Upper lobe of left lung (tissue), 6 donors: ENCODE measurements around the gene CDC25B. TPM values are rescaled to one million over a fixed set of nuclear protein-coding genes. Genes with fewer than 3 reads are reported as not detected.
A peak's percentile ranks its signal among the peaks of the same experiment; 100 is the strongest.

Experiments
- ATAC-seq, 2 donors: fragments of 200-7000 bp; cut with Tn5 transposase; one replicate each; pipeline ENCODE4 v1.9.1; 2022; ENCODE audit warnings: mild to moderate bottlenecking in 2 of 2, moderate library complexity in 2 of 2; ENCODE audit not compliant: low FRiP score in 2 of 2
- DNase-seq, 2 donors: peaks; one replicate each; pipeline ENCODE4 v3.0.0-alpha.2; 2019 to 2020
- H3K27ac ChIP-seq, 4 donors: fragments of 200-600 bp; sonication (generic); one replicate each; pipeline ENCODE4 v1.5.1; 2016 to 2019
- H3K27me3 ChIP-seq, 4 donors: fragments of 200-600 bp; sonication (generic); one replicate each; pipeline ENCODE4 v1.5.1; 2017 to 2019
- H3K36me3 ChIP-seq, 4 donors: fragments of 200-600 bp; sonication (generic); one replicate each; pipeline ENCODE4 v1.5.1; 2016 to 2019
- H3K4me1 ChIP-seq, 4 donors: fragments of 200-600 bp; sonication (generic); one replicate each; pipeline ENCODE4 v1.5.1; 2018 to 2019
- H3K4me3 ChIP-seq, 4 donors: fragments of 200-600 bp; sonication (generic); one replicate each; pipeline ENCODE4 v1.5.1; 2017 to 2019; ENCODE audit warnings: mild to moderate bottlenecking in 2 of 4, moderate library complexity in 1 of 4
- H3K9me3 ChIP-seq, 4 donors: fragments of 200-600 bp; sonication (generic); one replicate each; pipeline ENCODE4 v1.5.1; 2018 to 2019
- CTCF ChIP-seq, 6 experiments: fragments of 450-650 bp in 4 of 6; fragments of 200-600 bp in 2 of 6; sonication (generic) in 2 of 6; IDR thresholded peaks; one replicate each; pipeline ENCODE4 v1.5.1; 2016 to 2019; ENCODE audit warnings: antibody characterized with exemption in 6 of 6
- EP300 ChIP-seq, 4 donors: sonication (generic); formaldehyde crosslinking; IDR thresholded peaks; one replicate each; pipeline ENCODE4 v1.5.1; 2017; ENCODE audit warnings: antibody characterized with exemption in 4 of 4, control low read depth in 2 of 4
- POLR2A ChIP-seq, 4 donors: fragments of 450-650 bp; IDR thresholded peaks; one replicate each; pipeline ENCODE4 v1.5.1; 2016 to 2017; ENCODE audit warnings: antibody characterized with exemption in 4 of 4, mild to moderate bottlenecking in 2 of 4
- POLR2AphosphoS5 ChIP-seq, 2 donors: sonication (generic); formaldehyde crosslinking; IDR thresholded peaks; one replicate each; pipeline ENCODE4 v1.5.1; 2017; ENCODE audit warnings: antibody characterized with exemption in 2 of 2
- WGBS, 2 donors: methylation state at CpG; one replicate each; pipeline ENCODE4 v1.1.5; 2017 to 2018; 5-methylcytosine and 5-hydroxymethylcytosine counted together
- total RNA-seq, 6 donors: library from RNA; depleted of rRNA in 4 of 6; stranded (reverse); fragments of >200 nt in 4 of 6; gene quantifications; one replicate each; pipeline versions ENCODE4 v1.1.0 to v1.2.1, GENCODE V29; 2016 to 2021
- donor health status: DM: no; HTN: no; CAD: no; lungs with moderate emphysema.
- donor health status: DM: no; HTN: yes; CAD: no; lungs with severe emphysema.

CDC25B gene
- total RNA-seq, 6 donors from 2014 or later = 45.5 to 151 (median 99.1) TPM

GRCh38 chr20:3808544-3808943 is 12.4 kb downstream of the CDC25B start:
- DNase-seq (no peak), ATAC-seq (no peak)
- peaks cover 0 to 26% (median 25%) of the 10 kb centered on the region in 4 donors for H3K36me3 ChIP-seq
- 81 to 86% methylated on average over 3 of the region's 3 CpGs for WGBS, 2 donors
- H3K27me3 ChIP-seq = no peaks in the 10 kb centered on the region
- H3K4me3 ChIP-seq = peak overlapping the region in 3 of 4 donors; percentile 19 to 42 (median 26)
- no peaks in the 10 kb centered on the region for H3K9me3 ChIP-seq
- TF ChIP-seq POLR2AphosphoS5 (IDR thresholded peaks at IDR 0.05) (no peak), POLR2A (IDR thresholded peaks at IDR 0.05) (no peak), CTCF (IDR thresholded peaks at IDR 0.05) (no peak), EP300 (IDR thresholded peaks at IDR 0.05) (no peak)
- peak overlapping the region; percentile 91 to 98 (median 96) for H3K27ac ChIP-seq
- peaks cover 73 to 86% (median 80%) of the 10 kb centered on the region in 4 donors for H3K4me1 ChIP-seq

- 5 to 7% methylated on average over 16 to 18 of the region's 20 CpGs for WGBS, 2 donors
- no peaks in the 10 kb centered on the region for H3K27me3 ChIP-seq
- ATAC-seq (peak; percentile 94 to 96), DNase-seq (peak; percentile 97 to 99)
- peaks cover 49 to 67% (median 55%) of the 10 kb centered on the region in 4 donors for H3K4me1 ChIP-seq
- H3K4me3 ChIP-seq = peak overlapping the region; percentile 13 to 54 (median 42)
- peak; percentile 87 to 100 (median 94) for TF ChIP-seq EP300 (IDR thresholded peaks at IDR 0.05)
- peak; percentile 99 for TF ChIP-seq POLR2AphosphoS5 (IDR thresholded peaks at IDR 0.05)
- peak in 1 of 6 experiments; percentile 13 for TF ChIP-seq CTCF (IDR thresholded peaks at IDR 0.05)
- peak in 3 of 4 donors; percentile 67 to 94 (median 73) for TF ChIP-seq POLR2A (IDR thresholded peaks at IDR 0.05)
- H3K36me3 ChIP-seq = no peaks in the 10 kb centered on the region
- H3K27ac ChIP-seq = peak overlapping the region; percentile 87 to 98 (median 94)
- no peaks in the 10 kb centered on the region for H3K9me3 ChIP-seq
Measured at GRCh38 chr20:3811467-3812258, 15.6 kb downstream of the CDC25B start.

- H3K4me3 ChIP-seq = peak overlapping the region in 1 of 4 donors; percentile 51
- TF ChIP-seq CTCF (IDR thresholded peaks at IDR 0.05) = no peak
- ATAC-seq (no peak), DNase-seq (peak in 1 of 2 donors; percentile 68)
- H3K27me3 ChIP-seq = no peaks in the 10 kb centered on the region
- H3K9me3 ChIP-seq = no peaks in the 10 kb centered on the region
- no peaks in the 10 kb centered on the region for H3K36me3 ChIP-seq
- WGBS, 2 donors = 94 to 95% methylated on average over 9 of the region's 9 CpGs
- peaks cover 43 to 61% (median 49%) of the 10 kb centered on the region in 4 donors for H3K4me1 ChIP-seq
- peak overlapping the region; percentile 87 to 98 (median 94) for H3K27ac ChIP-seq
Measured at GRCh38 chr20:3812259-3812681, 16.2 kb downstream of the CDC25B start.

GRCh38 chr20:3812975-3813847 is 17.1 kb downstream of the CDC25B start:
- Histone ChIP-seq H3K36me3 (no peaks in the 10 kb centered on the region), H3K27me3 (no peaks in the 10 kb centered on the region), H3K27ac (peak overlapping the region; percentile 87 to 98 (median 94)), H3K4me3 (no peak overlapping the region), H3K9me3 (no peaks in the 10 kb centered on the region), H3K4me1 (peaks cover 37 to 58% (median 44%) of the 10 kb centered on the region in 4 donors)
- TF ChIP-seq CTCF (IDR thresholded peaks at IDR 0.05) = no peak
- 76 to 84% methylated on average over 8 of the region's 8 CpGs for WGBS, 2 donors
- DNase-seq = no peak
- no peak for ATAC-seq
